ENCODE measurements around the gene ZNF423.

ZNF423 gene

DNA sequence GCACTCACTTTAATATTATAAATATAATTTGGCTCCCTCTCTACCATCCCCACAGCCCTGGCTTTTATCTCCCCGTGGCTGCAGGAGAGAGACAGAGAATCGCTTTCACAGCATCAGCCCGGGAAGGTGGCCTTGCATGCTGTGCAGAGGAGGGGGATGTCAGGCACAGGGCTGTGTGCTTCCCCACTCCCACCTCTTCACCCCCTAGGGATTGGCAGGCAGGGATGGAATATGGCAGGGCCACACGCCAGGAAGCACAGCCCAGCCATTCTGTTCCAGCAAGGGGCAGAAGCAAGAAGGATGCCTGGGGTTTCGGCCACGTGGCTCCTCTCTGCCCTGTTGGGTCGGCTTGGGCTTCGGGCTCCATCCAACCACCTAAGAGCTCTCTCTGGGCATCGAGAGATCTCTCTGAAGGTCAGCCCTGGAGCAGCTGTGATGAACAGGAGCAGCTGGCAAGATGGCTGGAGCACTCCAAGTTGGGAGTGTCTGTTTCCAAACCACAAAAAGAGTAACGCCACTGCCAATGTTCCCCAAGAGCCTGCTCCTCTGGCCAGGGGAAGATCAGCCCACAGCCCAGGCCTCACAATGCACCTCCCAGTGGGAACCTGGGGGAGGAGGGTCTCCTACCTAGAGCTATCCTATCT is 259.1 kb downstream of the ZNF423 start:
- no peak for DNase-seq (ENCODE audit: low read depth)
- TF ChIP-seq, protein P1, sequence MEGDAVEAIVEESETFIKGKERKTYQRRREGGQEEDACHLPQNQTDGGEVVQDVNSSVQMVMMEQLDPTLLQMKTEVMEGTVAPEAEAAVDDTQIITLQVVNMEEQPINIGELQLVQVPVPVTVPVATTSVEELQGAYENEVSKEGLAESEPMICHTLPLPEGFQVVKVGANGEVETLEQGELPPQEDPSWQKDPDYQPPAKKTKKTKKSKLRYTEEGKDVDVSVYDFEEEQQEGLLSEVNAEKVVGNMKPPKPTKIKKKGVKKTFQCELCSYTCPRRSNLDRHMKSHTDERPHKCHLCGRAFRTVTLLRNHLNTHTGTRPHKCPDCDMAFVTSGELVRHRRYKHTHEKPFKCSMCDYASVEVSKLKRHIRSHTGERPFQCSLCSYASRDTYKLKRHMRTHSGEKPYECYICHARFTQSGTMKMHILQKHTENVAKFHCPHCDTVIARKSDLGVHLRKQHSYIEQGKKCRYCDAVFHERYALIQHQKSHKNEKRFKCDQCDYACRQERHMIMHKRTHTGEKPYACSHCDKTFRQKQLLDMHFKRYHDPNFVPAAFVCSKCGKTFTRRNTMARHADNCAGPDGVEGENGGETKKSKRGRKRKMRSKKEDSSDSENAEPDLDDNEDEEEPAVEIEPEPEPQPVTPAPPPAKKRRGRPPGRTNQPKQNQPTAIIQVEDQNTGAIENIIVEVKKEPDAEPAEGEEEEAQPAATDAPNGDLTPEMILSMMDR (IDR thresholded peaks at IDR 0.05; ENCODE audit: insufficient read depth, low read depth, low read length, missing control alignments) = no peak

DNA sequence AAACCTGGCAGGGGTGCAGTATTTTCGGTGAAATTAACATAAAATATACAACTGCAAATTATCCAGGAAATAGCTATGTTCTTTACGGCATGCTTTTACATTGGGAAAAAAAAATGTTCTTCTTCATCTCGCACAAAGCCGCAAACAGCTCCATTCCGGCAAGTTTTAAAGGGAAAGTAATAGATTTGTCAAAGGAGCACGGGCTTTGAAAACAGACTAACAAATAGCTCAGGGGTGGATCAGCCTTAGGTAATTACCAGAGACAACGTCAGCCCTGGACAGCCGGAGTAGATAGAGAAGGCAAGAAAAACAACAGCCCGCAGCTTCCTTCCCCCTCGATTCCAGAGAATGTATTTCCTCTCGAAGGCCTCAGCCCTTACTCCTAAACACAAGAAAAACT is 259.8 kb downstream of the ZNF423 start:
- TF ChIP-seq, protein P1 (IDR thresholded peaks at IDR 0.05; ENCODE audit: insufficient read depth, low read depth, low read length, missing control alignments) = no peak
- DNase-seq (ENCODE audit: low read depth) = peak; percentile 34
- no peak overlapping the region for H3K4me3 ChIP-seq (ENCODE audit: low read depth, low read length)

More for the DNA sequence above, 259.1 kb downstream of the ZNF423 start:
- H3K4me3 ChIP-seq (ENCODE audit: low read depth, low read length) = no peak overlapping the region

DNA sequence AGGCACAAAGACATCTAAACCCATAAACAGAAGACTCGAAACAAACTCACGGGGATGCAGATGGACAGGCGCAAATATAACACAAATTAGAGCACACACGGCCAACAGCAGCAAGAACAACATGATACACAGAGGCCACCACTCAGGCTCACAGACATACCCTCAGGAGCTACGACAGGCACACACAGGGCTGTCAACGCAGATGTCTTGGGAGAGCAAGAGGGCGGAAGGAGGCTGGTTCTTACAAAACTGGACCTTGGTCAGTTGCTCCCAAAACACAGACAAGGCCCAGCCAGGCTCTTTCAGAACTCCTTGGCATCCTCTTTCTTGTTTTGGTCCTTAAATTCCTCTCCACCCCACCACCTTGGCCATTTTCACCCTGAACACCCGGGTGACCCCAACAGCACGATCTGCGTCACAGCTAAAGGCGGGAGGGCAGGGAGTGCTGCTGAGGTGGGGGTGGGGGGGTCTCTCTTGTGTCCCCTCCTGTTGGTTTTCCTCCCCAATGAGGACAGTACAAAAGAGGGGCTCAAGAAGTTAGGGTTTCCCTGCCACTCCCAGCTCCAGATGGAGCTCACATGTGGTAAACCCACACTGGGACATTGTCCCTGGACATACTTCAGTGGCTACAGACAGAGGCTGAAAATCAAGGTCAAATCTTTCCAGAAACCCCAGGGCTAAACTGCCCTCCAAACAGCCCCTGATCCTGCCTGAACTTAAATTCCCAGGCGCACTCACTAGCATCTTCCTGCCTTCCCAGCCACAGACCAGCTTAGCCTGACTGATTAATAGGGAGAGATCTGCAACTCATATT is 261.0 kb downstream of the ZNF423 start:
- peak overlapping the region; percentile 5; the same call in 1 of the 2 replicates for H3K4me3 ChIP-seq (ENCODE audit: low read depth, low read length)
- TF ChIP-seq, protein P1 (IDR thresholded peaks at IDR 0.05; ENCODE audit: insufficient read depth, low read depth, low read length, missing control alignments) = no peak
- DNase-seq (ENCODE audit: low read depth) = no peak

DNA sequence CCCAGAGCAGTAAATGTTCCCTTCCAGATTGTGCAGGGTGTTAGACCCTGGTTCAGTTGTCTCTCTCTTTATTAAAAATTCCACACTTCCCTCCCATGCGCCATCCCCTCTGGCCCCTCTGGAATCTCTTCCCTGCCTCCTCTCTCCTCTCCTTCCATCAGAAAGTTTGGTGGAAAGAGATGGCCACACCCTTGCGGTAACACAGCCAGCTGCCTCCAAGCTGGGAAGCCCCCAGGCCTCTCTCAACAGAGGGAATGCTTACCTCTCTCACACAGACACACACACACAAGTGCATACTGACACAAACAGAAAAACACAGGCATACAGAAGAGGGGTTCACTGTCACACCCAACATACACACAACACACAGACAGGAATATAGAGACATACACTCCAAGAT is 261.8 kb downstream of the ZNF423 start:
- DNase-seq (ENCODE audit: low read depth) = no peak
- TF ChIP-seq, protein P1 (IDR thresholded peaks at IDR 0.05; ENCODE audit: insufficient read depth, low read depth, low read length, missing control alignments) = no peak
- no peak overlapping the region for H3K4me3 ChIP-seq (ENCODE audit: low read depth, low read length)

DNA sequence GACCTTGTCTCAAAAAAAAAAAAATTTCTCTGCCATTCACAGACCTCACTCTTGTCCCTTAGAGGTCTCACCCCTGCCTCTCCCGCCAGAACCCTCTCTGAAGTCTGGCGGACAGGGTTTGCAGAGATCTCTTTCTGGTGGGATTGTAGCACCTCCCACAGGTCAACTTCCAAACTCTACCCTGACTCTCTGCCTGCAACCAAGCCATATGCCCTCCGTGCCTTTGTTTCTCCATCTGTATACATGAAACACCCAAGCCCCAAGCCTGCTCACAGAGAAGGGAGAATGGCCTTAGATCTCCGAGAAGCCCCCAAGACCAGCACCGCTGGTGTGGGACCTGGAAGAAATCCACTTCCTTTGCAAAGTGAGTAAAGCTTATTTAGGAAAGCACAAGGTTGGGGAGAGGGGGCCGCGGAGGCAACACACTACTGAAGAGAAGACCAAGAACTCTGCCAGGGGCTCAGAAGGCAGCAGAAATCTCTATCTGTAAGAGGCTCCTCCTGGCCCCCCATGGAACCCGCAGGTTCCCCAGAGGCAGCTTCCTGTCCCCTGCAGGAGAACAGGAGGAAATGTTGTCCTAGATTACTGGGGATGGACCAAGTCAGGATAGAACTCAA is 262.4 kb downstream of the ZNF423 start:
- TF ChIP-seq, protein P1 (IDR thresholded peaks at IDR 0.05; ENCODE audit: insufficient read depth, low read depth, low read length, missing control alignments) = peak; percentile 14
- H3K4me3 ChIP-seq (ENCODE audit: low read depth, low read length) = no peak overlapping the region
- DNase-seq (ENCODE audit: low read depth) = peak; percentile 38

DNA sequence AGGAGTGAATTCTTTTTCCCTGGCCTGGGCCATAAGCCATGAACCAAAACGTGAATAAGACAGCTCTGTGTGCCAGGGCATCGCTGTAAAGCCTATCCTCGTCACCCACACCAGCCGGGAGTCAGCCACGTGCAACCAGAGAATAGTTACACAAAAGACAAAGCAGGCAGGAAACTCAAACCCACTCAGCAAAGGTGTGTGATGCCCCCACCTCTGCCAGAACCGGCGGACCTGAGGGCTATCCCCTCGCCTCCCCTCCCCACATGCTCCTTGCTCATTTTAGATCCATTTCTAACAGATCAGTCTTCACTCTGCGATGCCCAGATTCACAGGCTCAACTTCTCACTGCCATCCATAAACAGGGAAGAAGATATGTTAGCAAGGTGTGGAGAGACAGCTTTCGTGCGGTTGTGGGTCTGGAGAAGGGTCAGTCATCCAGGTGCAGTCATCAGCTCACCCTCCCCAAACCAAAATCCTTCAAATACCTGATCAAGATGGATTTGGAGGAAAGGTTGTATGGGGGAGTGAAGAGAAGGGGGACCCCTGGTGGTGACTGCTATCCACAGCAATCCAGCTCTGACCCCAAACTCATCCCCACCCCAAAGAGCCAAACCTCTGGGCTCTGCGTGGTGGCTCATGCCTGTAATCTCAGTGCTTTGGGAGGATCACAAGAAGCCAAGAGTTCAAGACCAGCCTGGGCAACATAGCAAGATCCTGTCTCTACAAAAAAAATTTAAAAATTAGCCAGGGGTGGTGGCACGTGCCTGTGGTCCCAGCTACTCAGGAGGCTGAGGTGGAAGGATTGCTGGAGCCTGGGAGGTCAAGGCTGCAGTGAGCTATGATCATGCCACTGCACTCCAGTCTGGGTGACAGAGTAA is 263.1 kb downstream of the ZNF423 start:
- DNase-seq (ENCODE audit: low read depth) = peak; percentile 76
- TF ChIP-seq, protein P1 (IDR thresholded peaks at IDR 0.05; ENCODE audit: insufficient read depth, low read depth, low read length, missing control alignments) = peak; percentile 86
- no peak overlapping the region for H3K4me3 ChIP-seq (ENCODE audit: low read depth, low read length)
